Pons (tissue), 1 donor: ENCODE results near the gene KCNMB2.
"Not testable (repeated sequence)": the region's sequence is repeated elsewhere in the genome, so short reads cannot be mapped to it uniquely, and the experiment has no call there.

Experiments used
- DNase-seq: peaks from one replicate; pipeline ENCODE4 v3.0.0-alpha.2; 2016; ENCODE audit warnings: low spot score

KCNMB2 gene

GRCh38 chr3:178536211-178537079, at the start of gene KCNMB2:
Gene KCNMB2, plus strand, starts transcription at chr3:178536436.
- peak; percentile 31 for DNase-seq

DNA sequence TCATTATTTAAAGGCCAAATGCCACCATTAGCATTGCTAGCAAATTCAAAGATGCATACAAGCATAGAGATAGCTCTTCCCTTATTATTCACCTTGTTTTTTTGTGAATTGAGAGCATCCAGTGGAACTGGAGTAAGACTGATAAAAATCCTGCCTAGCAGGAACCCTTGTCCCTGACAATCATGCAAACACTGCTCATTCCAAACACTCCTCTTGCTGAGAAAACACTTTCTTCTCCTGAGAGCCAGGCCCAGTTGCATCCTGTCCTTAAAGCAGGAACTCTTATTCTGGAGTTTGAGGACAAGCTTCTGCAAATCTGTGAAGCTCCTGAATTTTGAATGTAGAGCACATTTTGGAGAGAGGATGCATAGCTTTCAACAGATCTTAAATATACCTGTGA, 49.3 kb upstream of the KCNMB2 start:
- DNase-seq = no peak

DNA sequence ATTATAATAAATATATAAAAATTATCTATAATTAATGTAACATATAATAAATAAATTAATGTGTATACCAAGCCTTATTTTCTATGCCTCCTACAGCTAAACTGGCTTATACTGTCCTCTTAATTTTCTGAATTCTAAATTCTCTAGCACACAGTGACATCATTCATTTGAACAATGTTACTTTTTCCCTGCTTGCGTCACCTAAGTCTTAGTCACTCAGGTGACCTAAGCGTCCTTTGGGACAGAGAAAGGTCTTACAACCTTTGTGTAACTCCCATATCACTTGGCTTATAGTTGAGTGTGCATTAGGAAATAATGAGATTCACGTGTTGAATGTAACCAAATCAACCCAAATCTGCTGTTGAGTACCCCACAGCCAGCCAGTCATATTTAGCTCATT, 48.5 kb upstream of the KCNMB2 start:
- DNase-seq = no peak

DNA sequence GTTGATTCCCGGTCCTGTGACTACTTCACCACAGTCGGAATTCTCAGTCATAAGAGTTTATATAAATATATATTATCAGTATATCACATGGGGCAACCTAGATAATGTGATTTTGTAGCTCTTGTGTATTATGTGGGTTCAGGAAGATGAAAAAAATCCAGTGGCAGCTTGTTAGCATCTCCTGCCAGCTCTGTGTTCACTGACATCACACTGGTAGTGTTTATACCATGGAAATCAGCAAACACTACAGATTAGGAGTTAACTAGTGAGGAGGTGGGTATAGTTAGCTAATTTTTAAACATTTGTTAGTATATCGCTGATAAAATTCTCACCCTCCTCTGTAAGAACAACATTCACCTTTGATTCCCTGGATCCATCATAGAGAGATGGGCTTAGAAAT, 44.5 kb upstream of the KCNMB2 start:
- no peak for DNase-seq

DNA sequence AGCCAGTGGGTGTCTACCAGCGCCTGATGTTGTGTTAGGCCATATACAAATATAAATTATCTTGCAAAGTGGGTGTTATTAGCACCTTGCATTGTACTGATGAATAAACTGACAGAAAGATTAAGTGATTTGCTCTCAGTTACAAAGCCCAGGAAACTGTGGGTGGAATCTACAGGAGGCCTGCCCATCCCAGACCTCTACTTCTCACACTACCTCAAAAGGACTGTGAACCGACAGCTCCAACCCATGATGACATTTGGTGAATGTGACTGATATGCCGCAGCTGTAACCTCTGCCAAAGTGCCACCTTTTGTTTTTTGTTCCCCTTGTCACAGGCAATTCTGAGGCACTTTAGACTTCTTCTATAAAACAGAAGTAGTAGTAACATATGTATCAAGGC, 43.7 kb upstream of the KCNMB2 start:
- no peak for DNase-seq

GRCh38 chr3:178494386-178494785, 41.9 kb upstream of the KCNMB2 start:
- DNase-seq = no peak

DNA sequence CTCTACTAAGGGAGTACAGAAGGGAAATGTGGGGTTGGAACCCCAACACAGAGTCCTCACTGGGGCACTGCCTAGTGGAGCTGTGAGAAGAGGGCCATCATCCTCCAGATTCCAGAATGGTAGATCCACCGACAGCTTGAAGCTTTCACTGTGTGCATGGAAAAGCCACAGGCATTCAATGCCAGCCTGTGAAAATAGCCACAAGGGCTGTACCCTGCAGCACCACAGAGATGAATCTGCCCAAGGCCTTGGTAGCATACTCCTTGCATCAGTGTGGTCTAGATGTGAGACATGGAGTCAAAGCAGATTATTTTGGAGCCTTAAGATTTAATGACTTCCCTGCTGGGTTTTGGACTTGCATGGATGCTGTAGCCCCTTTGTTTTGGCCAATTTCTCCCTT, 39.3 kb upstream of the KCNMB2 start:
- DNase-seq = no peak

DNA sequence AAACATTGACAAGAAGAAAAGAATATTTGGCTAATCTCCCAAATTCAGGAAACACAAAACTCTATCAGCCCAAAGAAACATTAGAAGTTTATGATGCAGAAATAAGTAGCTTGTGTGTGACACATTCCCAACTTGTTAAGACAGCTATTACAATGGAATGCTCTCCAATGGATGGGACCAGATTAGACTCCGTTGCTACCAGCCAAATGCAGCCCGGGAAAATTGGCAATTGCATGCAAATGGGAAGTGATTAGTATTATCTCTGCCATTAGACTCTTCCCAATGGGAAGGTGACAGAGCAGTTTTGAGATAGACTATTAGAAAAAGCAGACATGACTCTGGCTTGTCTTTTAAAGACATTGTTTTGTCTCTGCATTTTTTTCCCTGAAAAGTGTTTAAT, 37.4 kb upstream of the KCNMB2 start:
- DNase-seq = no peak

DNA sequence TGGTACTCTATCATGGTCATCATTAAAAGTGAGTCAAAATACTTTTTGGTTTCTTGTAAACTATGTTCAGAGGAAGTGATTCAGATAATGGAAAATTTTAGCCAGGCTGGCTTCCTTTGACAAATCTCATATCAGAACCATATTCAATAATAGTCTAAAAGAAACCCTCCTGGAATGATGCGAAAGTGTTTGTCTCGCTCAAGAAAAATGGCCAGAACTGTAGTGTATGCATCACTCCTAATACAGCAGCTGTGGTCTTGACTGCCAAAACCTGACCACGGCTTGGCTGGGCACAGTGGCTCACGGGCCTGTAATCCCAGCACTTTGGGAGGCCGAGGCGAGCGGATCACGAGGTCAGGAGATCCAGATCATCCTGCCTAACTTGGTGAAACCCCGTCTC, 35.6 kb upstream of the KCNMB2 start:
- no peak for DNase-seq

DNA sequence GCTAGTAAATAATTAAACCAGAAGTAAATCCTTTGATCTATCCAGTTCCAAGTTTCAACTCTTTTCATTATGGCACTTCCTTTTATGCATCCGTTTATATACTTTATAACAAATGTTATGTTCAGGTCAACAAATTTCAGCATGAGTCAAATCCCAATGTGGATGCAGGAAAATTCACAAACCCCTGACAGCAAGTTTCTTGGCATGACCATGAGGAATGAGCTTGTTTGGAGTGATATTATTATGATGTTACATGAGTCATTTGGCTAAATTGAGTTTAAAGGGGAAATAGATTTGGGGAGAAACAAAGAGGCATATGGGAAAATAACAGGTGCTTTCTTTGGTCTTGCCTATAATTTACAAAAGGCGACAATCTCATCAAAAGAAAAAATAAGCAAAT, 32.1 kb upstream of the KCNMB2 start:
- no peak for DNase-seq

DNA sequence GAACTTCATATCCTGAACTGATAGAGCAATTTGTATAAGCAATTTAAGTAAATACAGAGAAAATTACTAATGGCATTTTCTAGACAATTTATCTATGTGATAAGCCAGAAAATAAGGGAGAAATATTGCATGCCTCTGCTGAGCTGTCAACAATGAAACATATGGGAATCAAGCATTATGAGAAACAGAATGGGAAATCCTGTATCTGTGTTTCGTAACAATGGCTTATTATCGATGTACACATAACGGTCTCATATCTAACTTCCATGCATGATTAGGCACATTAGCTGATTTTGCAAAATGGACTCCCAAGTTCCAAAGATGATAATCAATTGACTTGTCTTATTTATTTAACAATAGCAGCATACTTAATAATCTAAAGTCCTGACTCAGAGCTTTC, 30.4 kb upstream of the KCNMB2 start:
- DNase-seq = no peak

- DNase-seq = no peak
Measured at GRCh38 chr3:178507507-178508442, 28.5 kb upstream of the KCNMB2 start.

DNA sequence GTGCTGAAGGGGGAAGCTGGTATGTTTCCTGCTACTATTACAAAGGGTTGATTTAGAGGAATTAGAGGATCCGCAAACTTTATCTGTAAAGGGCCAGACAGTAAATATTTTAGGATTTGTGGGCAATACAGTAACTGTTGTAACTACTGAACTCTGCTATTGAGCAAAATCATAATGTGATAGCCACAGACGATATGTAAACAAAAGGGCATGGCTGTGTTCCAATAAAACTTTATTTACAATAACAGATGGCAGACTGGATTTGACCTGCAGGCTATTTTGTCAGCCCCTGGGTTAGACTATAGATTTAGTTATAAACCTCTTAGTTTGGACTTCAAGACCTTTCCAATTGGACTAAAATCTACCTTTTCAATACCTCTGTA, 27.8 kb upstream of the KCNMB2 start:
- DNase-seq = no peak

GRCh38 chr3:178510496-178510895, 25.7 kb upstream of the KCNMB2 start:
- DNase-seq = no peak

DNA sequence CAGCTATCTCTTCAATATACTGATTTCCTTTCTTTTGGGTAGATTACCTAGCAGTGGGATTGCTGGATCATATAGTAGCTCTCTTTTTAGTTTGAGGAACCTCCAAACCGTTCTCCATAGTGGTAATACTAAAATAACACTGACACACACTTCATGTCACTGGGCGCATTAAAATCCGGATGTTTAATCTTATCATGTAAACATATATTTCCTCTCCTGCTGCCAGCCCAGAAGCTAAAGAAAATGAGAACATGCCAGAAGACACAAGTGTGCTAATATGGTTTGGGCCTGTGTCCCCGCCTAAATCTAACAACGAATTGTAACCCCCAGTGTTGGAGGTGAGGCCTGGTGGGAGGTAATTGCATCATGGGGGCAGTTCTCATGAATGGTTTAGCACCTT, 23.6 kb upstream of the KCNMB2 start:
- no peak for DNase-seq

DNA sequence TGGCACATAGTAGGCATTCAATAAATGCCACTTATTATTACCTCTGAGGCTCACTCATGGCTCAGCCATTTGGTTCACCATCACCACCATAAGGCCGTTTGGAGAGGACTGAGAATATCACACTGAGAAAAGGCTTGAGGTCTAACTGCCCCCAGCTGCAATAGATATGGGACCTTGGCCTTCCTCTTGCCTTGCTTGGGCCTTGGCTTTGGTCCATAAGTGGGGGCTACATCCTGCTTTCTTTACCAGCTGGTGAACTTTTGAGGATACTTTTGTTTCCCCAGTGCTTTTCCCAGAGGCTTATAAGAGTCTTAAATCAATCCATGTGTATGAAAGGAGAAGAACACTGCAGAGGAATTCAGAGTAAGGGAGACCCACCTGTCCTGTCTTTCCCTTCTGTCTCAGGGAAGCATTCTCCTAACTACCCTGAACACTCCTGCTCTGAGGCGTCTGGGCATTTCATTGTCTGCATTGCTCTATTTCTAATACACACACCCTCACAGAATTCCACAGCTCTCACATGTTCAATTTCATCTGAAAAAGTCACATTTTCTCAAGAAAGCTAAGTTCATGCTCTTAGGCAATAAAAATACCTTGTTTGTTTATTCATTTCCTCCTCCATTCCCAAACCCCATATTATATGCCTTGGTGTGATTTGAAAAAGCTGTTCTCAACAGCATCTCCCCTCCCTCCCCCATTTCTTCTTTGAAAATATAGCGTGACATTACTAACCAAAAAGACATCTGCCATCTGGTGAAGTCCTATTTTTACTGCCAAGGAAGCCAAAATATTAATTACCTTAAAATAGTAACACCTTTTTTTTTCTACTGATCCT, 22.5 kb upstream of the KCNMB2 start:
- DNase-seq = no peak

- DNase-seq = no peak
Measured at GRCh38 chr3:178514401-178514800, 21.8 kb upstream of the KCNMB2 start.

DNA sequence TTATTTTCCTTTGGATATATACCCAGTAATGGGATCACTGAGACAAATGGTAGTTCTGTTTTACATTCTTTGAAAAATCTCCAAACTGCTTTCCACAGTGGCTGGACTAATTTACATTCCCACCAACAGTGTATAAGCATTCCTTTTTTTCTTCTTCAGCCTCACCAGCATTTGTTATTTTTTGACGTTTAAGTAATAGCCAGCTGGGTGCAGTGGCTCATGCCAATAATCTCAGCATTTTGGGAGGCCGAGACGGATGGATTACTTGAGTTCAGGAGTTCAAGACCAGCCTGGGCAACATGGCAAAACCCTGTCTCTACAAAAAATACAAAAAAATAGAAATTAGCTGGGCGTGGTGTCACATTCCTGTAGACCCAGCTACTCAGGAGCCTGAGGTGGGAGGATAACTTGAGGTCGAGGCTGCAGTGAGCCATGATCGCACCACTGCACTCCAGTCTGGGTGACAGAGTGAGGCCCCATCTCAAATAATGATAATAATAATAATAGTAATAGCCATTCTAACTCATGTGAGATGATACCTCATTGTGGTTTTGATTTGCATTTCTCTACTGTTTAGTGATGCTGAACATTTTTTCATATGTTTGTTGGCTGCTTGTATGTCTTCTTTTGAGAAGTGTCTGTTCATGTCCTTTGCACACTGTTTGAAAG, 21.0 kb upstream of the KCNMB2 start:
- not testable (repeated sequence) for DNase-seq

DNA sequence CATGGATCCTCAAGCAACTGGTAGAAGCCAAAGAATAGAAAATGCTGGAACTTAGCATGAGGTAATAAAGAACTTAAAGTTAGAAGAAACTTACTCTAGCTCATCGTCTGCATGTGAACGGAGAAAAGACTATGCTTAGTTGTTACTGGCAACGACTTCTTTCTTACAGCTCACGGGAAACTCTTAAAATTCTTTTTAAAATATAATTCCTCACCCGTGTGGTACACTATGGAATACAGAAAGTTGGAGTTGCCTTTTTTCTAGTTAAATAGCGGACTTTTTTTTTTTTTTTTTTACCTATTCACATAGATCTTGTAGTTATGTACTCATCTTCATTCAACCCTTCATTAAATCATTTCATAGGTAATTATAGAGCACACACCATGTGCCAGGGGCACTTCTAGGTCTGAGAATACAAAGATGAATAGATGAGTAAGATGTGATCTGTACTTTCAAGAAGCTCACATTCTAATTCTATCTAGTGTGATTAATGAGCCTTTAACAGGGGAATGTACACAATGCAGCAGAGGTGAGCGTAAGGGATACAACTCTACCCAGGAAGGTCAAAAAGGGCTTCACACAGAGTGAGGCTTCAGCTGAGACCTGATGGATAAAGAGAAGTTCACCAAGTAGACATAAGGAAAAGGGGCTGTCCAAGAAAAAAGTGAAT, 18.4 kb upstream of the KCNMB2 start:
- DNase-seq = no peak

- DNase-seq = no peak
Measured at GRCh38 chr3:178518660-178519396, 17.4 kb upstream of the KCNMB2 start.
